Measurements from ENCODE around the gene CCDC148.
"Not testable (repeated sequence)": the region's sequence is repeated elsewhere in the genome, so short reads cannot be mapped to it uniquely, and the experiment has no call there.

Gene CCDC148

GRCh38 chr2:158380746-158381145 lies 75.8 kb downstream of the CCDC148 start:
- Histone ChIP-seq H3K27me3 (ENCODE audit: control insufficient read depth in 2 of 2, insufficient read depth in 2 of 2, low read length in 2 of 2) (no peaks in the 10 kb centered on the region), H3K9ac (ENCODE audit: low read depth in 1 of 2, low read length in 2 of 2) (no peak overlapping the region), H3K4me3 (ENCODE audit: low read length in 2 of 2) (no peak overlapping the region), H3K9me3 (ENCODE audit: control insufficient read depth in 2 of 2, low read length in 2 of 2) (no peaks in the 10 kb centered on the region), H3K27ac (ENCODE audit: low read depth in 2 of 2, low read length in 2 of 2) (no peak overlapping the region), H3K36me3 (ENCODE audit: control insufficient read depth in 2 of 2, insufficient read depth in 2 of 2, low read length in 2 of 2) (no peaks in the 10 kb centered on the region), H3K4me1 (ENCODE audit: control insufficient read depth in 2 of 2, insufficient read depth in 2 of 2, low read length in 2 of 2) (no peaks in the 10 kb centered on the region)

DNA sequence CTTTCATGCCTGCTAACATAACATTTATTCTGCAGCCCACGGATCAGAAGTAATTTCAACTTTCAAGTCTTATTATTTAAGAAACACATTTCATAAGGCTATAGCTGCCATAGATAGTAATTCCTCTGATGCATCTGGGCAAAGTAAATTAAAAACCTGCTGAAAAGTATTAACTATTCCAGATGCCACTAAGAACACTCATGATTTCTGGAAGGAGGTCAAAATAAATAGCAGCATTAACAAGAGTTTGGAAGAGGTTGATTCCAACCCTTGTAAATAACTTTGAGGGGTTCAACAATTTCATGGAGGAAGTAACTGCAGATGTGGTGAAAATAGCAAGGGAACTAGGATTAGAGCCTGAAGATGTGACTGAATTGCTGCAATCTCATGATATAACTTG lies 77.6 kb downstream of the CCDC148 start:
- H3K36me3 ChIP-seq (ENCODE audit: control insufficient read depth in 2 of 2, insufficient read depth in 2 of 2, low read length in 2 of 2): no peaks in the 10 kb centered on the region
- H3K9ac ChIP-seq (ENCODE audit: low read depth in 1 of 2, low read length in 2 of 2): no peak overlapping the region
- H3K27me3 ChIP-seq (ENCODE audit: control insufficient read depth in 2 of 2, insufficient read depth in 2 of 2, low read length in 2 of 2): no peaks in the 10 kb centered on the region
- no peak overlapping the region for H3K4me3 ChIP-seq (ENCODE audit: low read length in 2 of 2)
- H3K27ac ChIP-seq (ENCODE audit: low read depth in 2 of 2, low read length in 2 of 2): no peak overlapping the region
- no peaks in the 10 kb centered on the region for H3K4me1 ChIP-seq (ENCODE audit: control insufficient read depth in 2 of 2, insufficient read depth in 2 of 2, low read length in 2 of 2)
- no peaks in the 10 kb centered on the region for H3K9me3 ChIP-seq (ENCODE audit: control insufficient read depth in 2 of 2, low read length in 2 of 2)

DNA sequence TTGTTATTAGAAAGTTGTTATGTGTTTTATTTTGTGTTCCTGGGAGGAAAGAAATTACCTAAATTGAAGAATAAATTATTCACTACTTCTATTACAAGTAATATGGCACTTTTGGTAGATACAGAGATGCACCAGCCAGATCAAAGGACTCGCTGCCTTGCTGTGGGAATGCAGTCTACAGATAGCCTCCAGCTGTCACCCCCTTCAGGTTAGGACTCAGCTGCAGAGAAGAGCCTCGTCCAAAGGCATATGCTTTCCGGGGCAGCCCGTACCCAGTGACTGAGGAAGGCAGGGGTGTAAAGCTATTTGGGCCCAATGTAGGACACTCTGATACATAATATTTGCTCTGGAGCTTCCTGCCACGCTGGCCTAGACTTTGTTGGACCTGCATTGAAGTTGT lies 90.2 kb downstream of the CCDC148 start:
- Histone ChIP-seq H3K9ac (ENCODE audit: low read depth in 1 of 2, low read length in 2 of 2) (no peak overlapping the region), H3K4me3 (ENCODE audit: low read length in 2 of 2) (no peak overlapping the region), H3K36me3 (ENCODE audit: control insufficient read depth in 2 of 2, insufficient read depth in 2 of 2, low read length in 2 of 2) (no peaks in the 10 kb centered on the region), H3K27me3 (ENCODE audit: control insufficient read depth in 2 of 2, insufficient read depth in 2 of 2, low read length in 2 of 2) (no peaks in the 10 kb centered on the region), H3K9me3 (ENCODE audit: control insufficient read depth in 2 of 2, low read length in 2 of 2) (no peaks in the 10 kb centered on the region), H3K4me1 (ENCODE audit: control insufficient read depth in 2 of 2, insufficient read depth in 2 of 2, low read length in 2 of 2) (no peaks in the 10 kb centered on the region), H3K27ac (ENCODE audit: low read depth in 2 of 2, low read length in 2 of 2) (no peak overlapping the region)

DNA sequence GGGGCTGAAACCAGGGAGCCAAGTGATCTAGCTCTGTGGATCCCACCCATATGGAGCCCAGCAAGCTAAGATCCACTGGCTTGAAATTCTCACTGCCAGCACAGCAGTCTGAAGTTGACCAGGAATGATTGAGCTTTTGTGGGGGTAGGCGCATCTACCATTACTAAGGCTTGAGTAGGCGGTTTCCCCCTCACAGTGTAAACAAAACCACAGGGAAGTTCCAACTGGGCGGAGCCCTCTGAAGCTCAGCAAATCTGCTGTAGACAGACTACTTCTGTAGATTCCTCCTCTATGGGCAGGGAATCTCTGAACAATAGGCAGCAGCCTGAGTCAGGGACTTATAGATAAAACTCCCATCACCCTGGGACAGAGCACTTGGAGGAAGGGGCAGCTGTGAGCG lies 96.7 kb downstream of the CCDC148 start:
- H3K27me3 ChIP-seq (ENCODE audit: control insufficient read depth in 2 of 2, insufficient read depth in 2 of 2, low read length in 2 of 2): no peaks in the 10 kb centered on the region
- no peaks in the 10 kb centered on the region for H3K4me1 ChIP-seq (ENCODE audit: control insufficient read depth in 2 of 2, insufficient read depth in 2 of 2, low read length in 2 of 2)
- no peaks in the 10 kb centered on the region for H3K36me3 ChIP-seq (ENCODE audit: control insufficient read depth in 2 of 2, insufficient read depth in 2 of 2, low read length in 2 of 2)
- no peak overlapping the region for H3K4me3 ChIP-seq (ENCODE audit: low read length in 2 of 2)
- no peak overlapping the region for H3K27ac ChIP-seq (ENCODE audit: low read depth in 2 of 2, low read length in 2 of 2)
- no peak overlapping the region for H3K9ac ChIP-seq (ENCODE audit: low read depth in 1 of 2, low read length in 2 of 2)
- no peaks in the 10 kb centered on the region for H3K9me3 ChIP-seq (ENCODE audit: control insufficient read depth in 2 of 2, low read length in 2 of 2)

DNA sequence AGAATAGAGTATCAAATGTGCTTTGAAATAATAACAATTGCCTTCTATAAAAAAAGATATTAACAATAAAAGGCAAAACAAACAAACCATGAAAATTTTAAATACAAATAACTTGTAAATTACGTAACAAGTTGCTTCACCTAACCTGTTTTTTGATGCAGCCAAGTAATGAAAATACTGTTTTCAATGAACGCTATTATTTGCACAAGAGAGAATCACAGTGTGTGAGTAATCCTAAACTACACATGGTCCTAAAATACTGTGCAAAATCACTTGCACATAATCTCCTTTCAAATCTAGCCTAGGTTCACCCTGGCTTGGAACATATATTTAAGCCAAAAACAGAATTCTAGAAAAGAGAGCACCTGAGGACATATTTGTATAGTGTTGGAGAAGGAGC lies 98.9 kb downstream of the CCDC148 start:
- Histone ChIP-seq H3K9ac (ENCODE audit: low read depth in 1 of 2, low read length in 2 of 2) (no peak overlapping the region), H3K9me3 (ENCODE audit: control insufficient read depth in 2 of 2, low read length in 2 of 2) (no peaks in the 10 kb centered on the region), H3K27ac (ENCODE audit: low read depth in 2 of 2, low read length in 2 of 2) (no peak overlapping the region), H3K36me3 (ENCODE audit: control insufficient read depth in 2 of 2, insufficient read depth in 2 of 2, low read length in 2 of 2) (no peaks in the 10 kb centered on the region), H3K27me3 (ENCODE audit: control insufficient read depth in 2 of 2, insufficient read depth in 2 of 2, low read length in 2 of 2) (no peaks in the 10 kb centered on the region), H3K4me3 (ENCODE audit: low read length in 2 of 2) (no peak overlapping the region), H3K4me1 (ENCODE audit: control insufficient read depth in 2 of 2, insufficient read depth in 2 of 2, low read length in 2 of 2) (no peaks in the 10 kb centered on the region)

- no peaks in the 10 kb centered on the region for H3K9me3 ChIP-seq (ENCODE audit: control insufficient read depth in 2 of 2, low read length in 2 of 2)
- H3K9ac ChIP-seq (ENCODE audit: low read depth in 1 of 2, low read length in 2 of 2): no peak overlapping the region
- no peak overlapping the region for H3K27ac ChIP-seq (ENCODE audit: low read depth in 2 of 2, low read length in 2 of 2)
- no peaks in the 10 kb centered on the region for H3K27me3 ChIP-seq (ENCODE audit: control insufficient read depth in 2 of 2, insufficient read depth in 2 of 2, low read length in 2 of 2)
- H3K4me1 ChIP-seq (ENCODE audit: control insufficient read depth in 2 of 2, insufficient read depth in 2 of 2, low read length in 2 of 2): no peaks in the 10 kb centered on the region
- H3K36me3 ChIP-seq (ENCODE audit: control insufficient read depth in 2 of 2, insufficient read depth in 2 of 2, low read length in 2 of 2): no peaks in the 10 kb centered on the region
- H3K4me3 ChIP-seq (ENCODE audit: low read length in 2 of 2): no peak overlapping the region
Observed at GRCh38 chr2:158357122-158357521, 99.4 kb downstream of the CCDC148 start.

DNA sequence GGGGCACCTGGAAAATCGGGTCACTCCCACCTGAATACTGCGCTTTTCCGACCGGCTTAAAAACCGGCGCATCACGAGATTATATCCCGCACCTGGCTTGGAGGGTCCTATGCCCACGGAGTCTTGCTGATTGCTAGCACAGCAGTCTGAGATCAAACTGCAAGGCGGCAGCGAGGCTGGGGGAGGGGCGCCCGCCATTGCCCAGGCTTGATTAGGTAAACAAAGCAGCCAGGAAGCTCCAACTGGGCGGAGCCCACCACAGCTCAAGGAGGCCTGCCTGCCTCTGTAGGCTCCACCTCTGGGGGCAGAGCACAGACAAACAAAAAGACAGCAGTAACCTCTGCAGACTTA lies 105.1 kb downstream of the CCDC148 start:
- not testable (repeated sequence) for H3K9ac ChIP-seq (ENCODE audit: low read depth in 1 of 2, low read length in 2 of 2); H3K27me3 ChIP-seq (ENCODE audit: control insufficient read depth in 2 of 2, insufficient read depth in 2 of 2, low read length in 2 of 2); H3K4me1 ChIP-seq (ENCODE audit: control insufficient read depth in 2 of 2, insufficient read depth in 2 of 2, low read length in 2 of 2); H3K9me3 ChIP-seq (ENCODE audit: control insufficient read depth in 2 of 2, low read length in 2 of 2); H3K36me3 ChIP-seq (ENCODE audit: control insufficient read depth in 2 of 2, insufficient read depth in 2 of 2, low read length in 2 of 2); H3K27ac ChIP-seq (ENCODE audit: low read depth in 2 of 2, low read length in 2 of 2); H3K4me3 ChIP-seq (ENCODE audit: low read length in 2 of 2)

- H3K4me1 ChIP-seq (ENCODE audit: control insufficient read depth in 2 of 2, insufficient read depth in 2 of 2, low read length in 2 of 2); H3K9me3 ChIP-seq (ENCODE audit: control insufficient read depth in 2 of 2, low read length in 2 of 2): not testable (repeated sequence)
Observed at GRCh38 chr2:158350751-158351465, 105.6 kb downstream of the CCDC148 start.

GRCh38 chr2:158346032-158346431 lies 110.5 kb downstream of the CCDC148 start:
- no peaks in the 10 kb centered on the region for H3K9me3 ChIP-seq (ENCODE audit: control insufficient read depth in 2 of 2, low read length in 2 of 2)
- no peaks in the 10 kb centered on the region for H3K4me1 ChIP-seq (ENCODE audit: control insufficient read depth in 2 of 2, insufficient read depth in 2 of 2, low read length in 2 of 2)
- no peaks in the 10 kb centered on the region for H3K27me3 ChIP-seq (ENCODE audit: control insufficient read depth in 2 of 2, insufficient read depth in 2 of 2, low read length in 2 of 2)
- H3K9ac ChIP-seq (ENCODE audit: low read depth in 1 of 2, low read length in 2 of 2): no peak overlapping the region
- H3K36me3 ChIP-seq (ENCODE audit: control insufficient read depth in 2 of 2, insufficient read depth in 2 of 2, low read length in 2 of 2): no peaks in the 10 kb centered on the region
- no peak overlapping the region for H3K27ac ChIP-seq (ENCODE audit: low read depth in 2 of 2, low read length in 2 of 2)
- H3K4me3 ChIP-seq (ENCODE audit: low read length in 2 of 2): no peak overlapping the region

More at GRCh38 chr2:158350751-158351465, 105.6 kb downstream of the CCDC148 start:
- not testable (repeated sequence) for H3K9ac ChIP-seq (ENCODE audit: low read depth in 1 of 2, low read length in 2 of 2); H3K27ac ChIP-seq (ENCODE audit: low read depth in 2 of 2, low read length in 2 of 2); H3K4me3 ChIP-seq (ENCODE audit: low read length in 2 of 2); H3K27me3 ChIP-seq (ENCODE audit: control insufficient read depth in 2 of 2, insufficient read depth in 2 of 2, low read length in 2 of 2); H3K36me3 ChIP-seq (ENCODE audit: control insufficient read depth in 2 of 2, insufficient read depth in 2 of 2, low read length in 2 of 2)

DNA sequence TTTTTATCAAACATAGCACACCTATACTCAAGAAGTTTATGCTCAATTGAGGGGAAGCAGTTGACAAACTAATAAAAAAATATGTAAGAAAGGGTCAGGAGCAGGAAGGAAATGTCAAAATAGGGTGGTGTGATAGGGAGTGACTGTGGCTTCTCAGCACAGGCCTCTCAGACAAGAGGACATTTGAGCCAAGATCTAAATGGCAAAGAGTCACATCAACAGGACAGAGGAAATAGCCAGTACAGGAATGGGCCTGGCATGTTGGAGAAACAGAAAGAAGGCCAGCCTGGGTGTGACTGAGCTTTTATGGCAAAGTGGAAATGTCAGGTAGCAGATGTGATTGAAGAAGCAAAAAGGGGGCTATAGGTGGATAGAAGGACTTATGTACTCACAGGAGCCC lies 117.0 kb downstream of the CCDC148 start:
- Histone ChIP-seq H3K36me3 (ENCODE audit: control insufficient read depth in 2 of 2, insufficient read depth in 2 of 2, low read length in 2 of 2) (no peaks in the 10 kb centered on the region), H3K27me3 (ENCODE audit: control insufficient read depth in 2 of 2, insufficient read depth in 2 of 2, low read length in 2 of 2) (no peaks in the 10 kb centered on the region), H3K27ac (ENCODE audit: low read depth in 2 of 2, low read length in 2 of 2) (no peak overlapping the region), H3K9ac (ENCODE audit: low read depth in 1 of 2, low read length in 2 of 2) (no peak overlapping the region), H3K4me3 (ENCODE audit: low read length in 2 of 2) (no peak overlapping the region), H3K9me3 (ENCODE audit: control insufficient read depth in 2 of 2, low read length in 2 of 2) (no peaks in the 10 kb centered on the region), H3K4me1 (ENCODE audit: control insufficient read depth in 2 of 2, insufficient read depth in 2 of 2, low read length in 2 of 2) (no peaks in the 10 kb centered on the region)

GRCh38 chr2:158337018-158337417 lies 119.5 kb downstream of the CCDC148 start:
- H3K27me3 ChIP-seq (ENCODE audit: control insufficient read depth in 2 of 2, insufficient read depth in 2 of 2, low read length in 2 of 2): no peaks in the 10 kb centered on the region
- no peak overlapping the region for H3K27ac ChIP-seq (ENCODE audit: low read depth in 2 of 2, low read length in 2 of 2)
- no peaks in the 10 kb centered on the region for H3K9me3 ChIP-seq (ENCODE audit: control insufficient read depth in 2 of 2, low read length in 2 of 2)
- no peak overlapping the region for H3K9ac ChIP-seq (ENCODE audit: low read depth in 1 of 2, low read length in 2 of 2)
- H3K4me3 ChIP-seq (ENCODE audit: low read length in 2 of 2): no peak overlapping the region
- H3K36me3 ChIP-seq (ENCODE audit: control insufficient read depth in 2 of 2, insufficient read depth in 2 of 2, low read length in 2 of 2): no peaks in the 10 kb centered on the region
- no peaks in the 10 kb centered on the region for H3K4me1 ChIP-seq (ENCODE audit: control insufficient read depth in 2 of 2, insufficient read depth in 2 of 2, low read length in 2 of 2)
